GM19438 (cell line): ENCODE data around the gene FRYL.
A peak's percentile ranks its signal among the peaks of the same experiment; 100 is the strongest.

ENCODE experiments used
- ATAC-seq: cut with Tn5 transposase; IDR thresholded peaks from one replicate; pipeline ENCODE4 v1.9.1; 2021; ENCODE audit warnings: low read depth; ENCODE audit not compliant: unreplicated experiment

Gene FRYL

DNA sequence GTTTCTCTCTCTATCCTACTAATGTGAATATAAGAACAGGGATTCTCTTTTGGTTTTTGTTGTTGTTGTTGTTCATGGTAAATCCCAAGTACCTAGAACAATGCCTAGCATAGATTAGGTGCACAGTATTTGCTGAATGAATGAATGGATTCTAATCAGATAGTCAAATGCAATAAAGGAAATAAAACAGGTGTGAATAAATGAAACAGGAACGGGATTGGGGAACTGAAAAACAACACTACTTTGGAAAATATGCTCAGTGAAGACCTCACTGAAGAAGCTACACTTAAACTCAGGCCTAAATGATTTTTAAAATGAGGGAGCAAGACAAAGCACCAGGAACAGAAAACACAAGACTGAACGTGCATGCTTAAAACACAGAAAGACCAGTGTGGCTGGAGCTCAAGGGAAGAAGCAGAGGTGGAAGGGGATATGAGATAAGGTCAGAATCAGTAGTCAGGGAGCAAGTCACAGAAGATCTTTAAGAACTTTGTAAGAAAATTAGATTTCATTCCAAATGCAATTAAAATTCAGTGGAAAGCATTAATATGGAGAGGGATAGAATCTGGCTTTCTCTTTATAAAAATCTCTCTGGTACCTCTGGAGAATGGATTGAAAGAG lies 145.3 kb downstream of the FRYL start:
- no peak for ATAC-seq

GRCh38 chr4:48633657-48634056 lies 146.4 kb downstream of the FRYL start:
- no peak for ATAC-seq

GRCh38 chr4:48629458-48629857 lies 150.6 kb downstream of the FRYL start:
- no peak for ATAC-seq

GRCh38 chr4:48623182-48623780 lies 156.8 kb downstream of the FRYL start:
- no peak for ATAC-seq

DNA sequence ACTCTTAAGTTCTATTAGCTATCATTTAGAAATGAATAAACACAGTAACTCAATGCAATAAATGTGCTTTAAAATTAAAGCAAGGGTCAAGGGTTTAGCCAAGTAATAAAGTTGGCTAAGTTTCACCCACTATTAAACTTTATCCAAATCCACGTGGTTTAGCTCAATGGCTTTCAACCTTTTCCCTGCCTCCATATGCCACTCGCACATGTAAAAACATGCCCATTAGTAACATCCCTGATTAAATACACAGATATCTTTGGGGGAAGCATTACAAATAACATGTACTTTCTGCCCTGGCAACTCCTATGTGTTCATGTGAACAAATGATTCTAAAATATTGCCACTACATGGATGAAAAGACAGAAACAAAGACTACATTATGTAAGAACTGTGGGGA lies 159.2 kb downstream of the FRYL start:
- ATAC-seq = no peak

GRCh38 chr4:48620093-48620492 lies 160.0 kb downstream of the FRYL start:
- no peak for ATAC-seq

- ATAC-seq = no peak
Measured at GRCh38 chr4:48604527-48604926, 175.6 kb downstream of the FRYL start.

DNA sequence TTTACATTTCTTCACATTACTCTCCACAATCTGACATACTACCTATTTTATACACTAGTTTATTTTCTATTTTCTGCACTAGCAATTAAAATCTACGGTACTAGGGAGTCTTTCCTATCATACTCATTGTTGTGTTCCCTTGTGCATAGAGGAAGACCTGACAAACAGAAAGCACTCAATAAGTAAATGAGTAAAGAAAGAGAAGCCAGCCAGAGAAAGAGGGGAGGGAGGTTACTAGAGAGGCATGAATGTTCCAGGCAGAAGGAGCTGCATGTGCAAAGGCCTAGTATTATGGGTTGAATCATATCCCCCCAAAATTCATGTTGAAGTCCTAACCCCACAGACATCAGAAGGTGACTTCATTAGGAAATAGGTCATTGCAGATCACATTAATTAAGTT lies 176.0 kb downstream of the FRYL start:
- ATAC-seq = no peak

GRCh38 chr4:48603366-48604003 lies 176.6 kb downstream of the FRYL start:
- no peak for ATAC-seq

DNA sequence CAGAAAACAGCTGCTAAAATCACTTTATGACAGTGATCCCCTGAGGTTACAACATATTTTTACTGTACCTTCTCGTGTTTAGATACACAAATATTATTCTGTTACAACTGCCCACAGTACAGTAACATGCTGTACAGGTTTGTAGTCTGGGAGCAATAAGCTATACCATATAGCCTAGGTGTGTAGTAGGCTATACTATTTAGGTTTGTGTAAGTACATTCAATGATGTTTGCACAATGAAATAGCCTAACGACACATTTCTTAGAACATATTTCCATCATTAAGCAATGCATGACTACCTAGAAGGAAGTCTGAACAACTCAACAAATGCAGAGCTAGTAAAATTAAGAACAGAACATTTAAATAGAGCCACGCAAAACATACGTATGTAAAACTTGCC lies 177.3 kb downstream of the FRYL start:
- no peak for ATAC-seq

GRCh38 chr4:48602222-48602621 lies 177.9 kb downstream of the FRYL start:
- no peak for ATAC-seq

DNA sequence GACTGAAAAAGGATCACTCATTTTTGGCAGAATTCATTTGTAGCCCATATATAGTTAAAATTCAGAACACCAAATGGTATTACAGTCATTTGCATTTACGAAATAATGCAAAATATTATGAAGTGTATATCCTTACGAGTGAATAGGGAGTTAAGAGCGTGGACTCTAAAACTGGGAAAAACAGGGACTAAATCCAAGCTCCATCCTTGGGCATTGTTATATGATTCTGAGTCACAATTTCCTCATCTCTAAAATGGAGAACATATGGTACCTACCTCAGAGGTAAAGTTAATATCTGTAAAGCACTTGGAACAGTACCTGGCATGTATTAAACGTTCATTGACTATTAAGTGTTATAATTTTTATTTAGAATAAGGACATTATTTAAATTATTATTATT lies 183.7 kb downstream of the FRYL start:
- ATAC-seq = no peak

- no peak for ATAC-seq
Measured at GRCh38 chr4:48594180-48594579, 185.9 kb downstream of the FRYL start.

DNA sequence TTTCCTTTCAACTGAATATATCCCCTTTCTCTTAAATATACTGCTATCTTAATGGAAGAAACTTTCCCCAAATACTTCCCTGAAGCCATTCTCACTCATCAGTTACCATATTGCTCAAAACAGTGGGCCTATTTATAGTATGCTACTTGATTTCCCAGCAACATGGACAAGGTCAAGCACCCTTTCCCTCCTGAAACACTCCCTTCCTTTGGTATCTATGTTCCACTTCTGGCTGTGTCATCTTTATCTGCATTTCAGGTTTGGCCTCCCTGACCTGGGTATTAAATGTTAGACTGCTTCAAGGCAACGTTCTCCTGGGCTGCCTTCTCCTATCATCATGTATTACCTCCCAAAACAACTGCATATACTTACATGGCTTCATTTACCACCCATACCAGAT lies 188.7 kb downstream of the FRYL start:
- no peak for ATAC-seq

GRCh38 chr4:48590884-48591283 lies 189.2 kb downstream of the FRYL start:
- no peak for ATAC-seq

DNA sequence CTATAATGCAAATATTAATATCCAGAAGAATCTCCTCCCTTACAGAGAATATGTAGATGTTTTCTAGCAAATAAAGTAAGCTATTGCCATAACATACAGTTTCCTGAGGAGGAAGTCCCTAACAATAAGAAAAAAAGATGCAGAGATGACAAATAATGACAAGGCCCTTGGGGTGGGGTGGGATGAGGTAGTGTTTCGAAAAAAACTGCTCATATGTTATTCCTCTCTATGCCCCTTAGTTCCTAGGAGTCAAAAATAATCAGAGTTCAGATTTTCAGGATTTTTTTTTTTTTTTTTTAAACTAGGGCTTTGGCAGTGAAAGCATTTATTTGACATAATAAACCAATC lies 191.0 kb downstream of the FRYL start:
- no peak for ATAC-seq

DNA sequence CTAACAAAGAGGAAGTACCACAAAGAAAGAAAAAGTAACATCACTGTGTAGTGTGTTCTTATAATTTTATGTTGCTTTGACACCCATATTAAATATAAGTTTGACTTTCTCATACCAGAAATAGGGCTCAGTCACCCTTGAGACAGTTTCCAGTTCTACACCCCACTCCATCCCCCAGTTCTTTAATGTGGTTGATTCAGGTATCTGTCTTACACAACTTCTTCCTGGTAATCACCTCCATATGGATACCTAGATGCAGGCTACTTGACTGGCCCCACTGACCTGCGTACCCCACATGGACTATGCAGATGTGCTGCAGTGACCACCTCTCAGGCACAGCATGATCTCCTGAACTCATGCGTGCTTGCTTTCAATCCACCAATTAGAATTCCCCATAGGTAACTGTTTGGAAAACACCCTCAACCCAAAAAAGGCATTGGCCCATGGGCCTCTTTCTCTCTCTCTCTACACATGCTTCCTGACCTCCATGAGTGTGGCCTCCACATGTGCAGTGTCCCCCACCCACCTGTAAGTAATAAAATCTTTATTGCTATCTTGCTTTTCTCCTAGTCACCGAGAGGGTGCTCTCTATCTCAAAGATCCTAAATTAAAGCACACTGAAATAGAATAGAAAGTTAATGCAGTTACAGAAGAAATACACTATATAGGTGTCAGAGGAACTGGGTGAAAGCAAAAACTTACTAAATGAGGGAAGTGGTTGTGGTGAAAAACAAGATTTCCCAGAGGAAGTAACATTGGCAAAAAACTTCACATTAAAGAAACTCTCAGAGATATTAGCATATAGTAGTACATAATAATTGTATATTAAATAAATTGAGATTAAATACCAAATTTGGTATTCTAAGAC lies 191.6 kb downstream of the FRYL start:
- no peak for ATAC-seq

GRCh38 chr4:48585401-48585800 lies 194.7 kb downstream of the FRYL start:
- ATAC-seq = no peak

- peak; percentile 69 for ATAC-seq
Measured at GRCh38 chr4:48578132-48578968, 201.7 kb downstream of the FRYL start.

- ATAC-seq = no peak
Measured at GRCh38 chr4:48575964-48576363, 204.1 kb downstream of the FRYL start.

GRCh38 chr4:48571471-48571870 lies 208.6 kb downstream of the FRYL start:
- no peak for ATAC-seq
